ENCODE results near the gene MTX1. TPM values are rescaled to one million over a fixed set of nuclear protein-coding genes. Genes with fewer than 3 reads are reported as not detected.

The MTX1 gene
- total RNA-seq, 2 experiments from 2014 or later, result 70.4 to 71.1 TPM

DNA sequence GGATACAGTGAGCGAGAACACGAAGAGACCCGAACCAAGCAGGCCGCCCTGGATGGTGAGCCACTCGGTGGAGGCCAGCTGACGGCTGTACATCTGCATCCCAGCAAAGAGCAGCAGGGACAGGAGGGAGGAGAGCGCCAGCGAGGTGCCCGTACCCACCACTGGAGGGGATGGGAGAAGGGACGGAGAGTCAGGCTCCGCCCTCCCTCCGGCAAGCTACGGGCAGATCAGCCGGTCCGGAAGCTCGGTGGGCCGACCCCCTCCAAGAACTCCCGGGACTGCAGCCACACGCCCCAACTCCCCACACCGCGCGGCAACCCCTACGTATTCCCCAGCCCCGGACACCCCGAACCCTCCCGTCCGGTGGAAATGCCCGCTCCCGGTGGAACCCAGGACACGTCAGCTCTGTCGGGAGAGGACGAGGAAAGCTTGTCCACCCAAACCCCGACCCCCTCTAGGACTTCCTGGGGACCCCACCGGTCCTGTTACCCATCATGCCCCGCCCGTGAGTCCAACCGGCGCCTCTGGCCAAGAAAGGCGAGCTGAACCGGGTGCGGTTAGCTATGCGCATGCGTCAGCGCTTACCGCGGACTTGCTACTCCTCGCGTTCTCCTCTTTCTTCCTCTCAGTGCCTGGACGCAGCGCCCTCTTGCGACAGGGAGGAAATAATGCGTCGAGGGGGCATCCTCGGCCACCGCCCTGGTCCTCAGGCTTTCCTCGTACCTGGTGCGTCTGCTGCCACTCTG, 35.6 kb upstream of the MTX1 start, which contains the start of gene KRTCAP2:
Gene KRTCAP2 (minus strand): TSS at position 573 of the 746 bp plus-strand sequence. CDS start 80 bp downstream, at position 493.
- ChIA-PET POLR2A (interaction anchor here (0.6 to 2.1 kb wide), 8 partner anchors 8 to 88 kb away, joined by 3 to 11 read pairs (median 3); partner anchors contain the start of gene SLC50A1), CTCF (interaction anchor here (0.6 to 10.5 kb wide), 31 partner anchors 14 to 1334 kb away, joined by 3 to 94 read pairs (median 4); partner anchors contain the start of genes ADAM15 and DPM3)

DNA sequence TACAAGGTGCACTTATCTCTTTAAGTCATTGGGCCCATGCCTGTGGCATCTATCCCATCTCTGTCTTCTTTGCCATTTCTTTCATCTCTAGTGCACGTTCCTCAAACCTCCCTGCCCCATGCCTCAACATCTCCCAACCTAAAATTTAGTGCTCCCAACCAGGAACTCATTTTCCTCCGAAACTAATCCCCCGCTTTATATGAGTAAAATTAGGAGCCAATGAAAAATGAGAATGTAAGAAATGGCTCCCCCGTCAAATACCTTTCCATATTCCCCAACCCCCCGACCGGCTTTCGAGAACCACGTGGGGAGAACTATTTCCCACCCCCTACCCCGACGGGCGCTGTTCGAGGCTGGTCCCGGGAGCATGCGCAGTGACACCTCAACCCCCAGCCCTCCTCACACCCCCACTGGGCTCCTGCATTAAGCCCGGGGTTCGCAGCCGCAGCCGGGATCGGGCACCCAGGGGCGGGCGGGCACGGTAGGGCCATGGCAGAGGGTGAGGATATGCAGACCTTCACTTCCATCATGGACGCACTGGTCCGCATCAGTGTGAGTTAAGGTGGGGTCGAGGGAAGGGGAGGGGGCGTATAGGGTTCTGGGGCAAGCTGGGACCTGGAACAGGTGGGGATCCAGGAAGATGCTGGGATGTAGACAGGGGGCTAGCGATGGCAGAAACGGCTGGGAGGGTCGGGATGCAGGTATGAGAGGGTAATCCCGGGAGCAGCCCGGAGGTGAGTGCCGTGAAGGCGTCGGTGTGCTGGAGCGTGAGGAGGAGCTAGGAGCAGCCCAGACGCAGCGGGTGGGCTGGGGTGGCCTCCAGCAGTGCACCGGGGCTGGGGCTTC, 34.8 kb upstream of the MTX1 start, which contains the start of gene TRIM46:
Gene TRIM46 (plus strand): TSS at position 372 of the 846 bp plus-strand sequence. CDS start 118 bp downstream, at position 490.
- POLR2A ChIA-PET, result interaction anchor here (0.8 to 2.1 kb wide), 9 partner anchors 9 to 237 kb away, joined by 3 to 11 read pairs (median 3); partner anchors contain the start of genes PMVK and SLC50A1
- CTCF ChIA-PET, result interaction anchor here (0.6 to 10.5 kb wide), 28 partner anchors 20 to 788 kb away, joined by 3 to 94 read pairs (median 4); partner anchors contain the start of genes DPM3, MTX1 and THBS3

DNA sequence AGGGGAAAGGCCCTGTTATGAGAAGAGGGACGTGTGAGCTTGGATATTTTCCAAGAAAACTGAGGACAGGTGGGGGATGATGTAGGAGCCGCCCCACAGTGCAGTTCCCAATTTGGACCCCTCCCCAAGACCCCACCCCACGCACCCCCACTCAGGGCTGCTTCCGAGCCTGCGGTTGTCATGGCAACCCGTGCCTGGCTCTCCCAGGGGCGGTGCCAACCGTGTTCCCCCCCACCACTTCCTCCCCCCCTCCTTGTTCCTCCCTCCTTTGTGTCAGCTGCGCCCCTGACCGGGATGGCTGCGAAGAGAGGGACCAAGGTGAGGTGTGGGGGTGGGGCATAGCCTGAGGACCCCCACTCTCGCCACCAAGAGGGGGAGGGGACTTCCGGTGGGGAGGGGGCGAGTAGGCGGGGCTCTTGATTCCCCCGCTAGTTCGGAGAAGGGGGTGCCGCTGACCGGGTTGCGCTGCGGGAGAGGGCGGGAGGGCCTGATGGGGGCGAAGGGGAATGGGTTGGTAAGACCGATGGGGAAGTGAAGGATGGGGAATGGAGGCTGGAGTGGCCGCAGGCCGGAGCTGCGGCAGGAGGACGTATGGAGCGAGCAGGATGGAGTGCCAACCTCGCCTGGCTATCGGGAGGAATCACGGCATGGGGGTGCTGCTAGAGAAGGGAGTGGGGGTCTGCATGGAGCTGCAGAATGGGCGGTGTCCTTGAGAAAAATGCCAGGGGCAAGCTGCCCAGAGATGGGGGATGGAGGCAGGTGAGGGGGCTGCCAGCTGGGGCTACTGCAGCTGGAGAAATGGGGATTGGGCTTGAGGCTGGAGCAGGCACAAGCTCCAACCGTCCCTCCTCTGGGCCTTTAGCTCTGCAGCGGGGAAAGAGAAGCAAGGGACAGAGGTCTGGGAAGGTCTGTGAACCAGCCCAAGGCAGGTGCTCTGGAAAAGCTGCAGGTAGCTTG, 33.9 kb upstream of the MTX1 start:
- ChIA-PET POLR2A (interaction anchor here (0.9 to 1.4 kb wide), 5 partner anchors 19 to 238 kb away, joined by 3 to 5 read pairs (median 4); partner anchors contain the start of gene PMVK), CTCF (interaction anchor here (0.8 to 10.5 kb wide), 8 partner anchors 19 to 789 kb away, joined by 3 to 94 read pairs (median 10); partner anchors contain the start of genes MTX1 and THBS3)

DNA sequence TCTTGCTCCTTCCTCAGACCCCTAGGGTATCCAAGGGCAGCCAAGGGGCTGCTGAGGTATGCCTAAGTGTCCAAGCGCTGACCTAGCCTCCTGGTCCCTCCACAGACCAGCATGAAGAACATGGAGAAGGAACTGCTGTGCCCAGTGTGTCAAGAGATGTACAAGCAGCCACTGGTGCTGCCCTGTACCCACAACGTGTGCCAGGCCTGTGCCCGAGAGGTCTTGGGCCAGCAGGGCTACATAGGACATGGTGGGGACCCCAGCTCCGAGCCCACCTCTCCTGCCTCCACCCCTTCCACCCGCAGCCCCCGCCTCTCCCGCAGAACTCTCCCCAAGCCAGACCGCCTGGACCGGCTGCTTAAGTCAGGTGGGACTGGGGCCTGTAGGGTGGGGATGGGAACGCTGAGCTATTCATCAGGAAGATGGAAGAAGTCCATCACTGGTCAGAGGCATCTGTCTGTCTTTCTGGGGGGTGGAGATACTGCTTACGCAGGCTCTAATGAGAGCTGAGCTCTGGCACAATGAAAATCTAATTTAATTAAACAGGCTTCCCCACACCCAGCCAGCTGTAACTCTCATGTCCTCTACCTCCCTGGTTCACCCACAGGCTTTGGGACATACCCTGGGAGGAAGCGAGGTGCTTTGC, 33.1 kb upstream of the MTX1 start:
- CTCF ChIA-PET, result interaction anchor here (0.8 to 10.5 kb wide), 9 partner anchors 10 to 91 kb away, joined by 3 to 94 read pairs (median 4); partner anchors contain the start of genes MTX1 and THBS3
- POLR2A ChIA-PET, result interaction anchor here (1.0 to 1.4 kb wide), 2 partner anchors 18 to 19 kb away, joined by 4 to 5 read pairs; no protein-coding TSS in a partner anchor

DNA sequence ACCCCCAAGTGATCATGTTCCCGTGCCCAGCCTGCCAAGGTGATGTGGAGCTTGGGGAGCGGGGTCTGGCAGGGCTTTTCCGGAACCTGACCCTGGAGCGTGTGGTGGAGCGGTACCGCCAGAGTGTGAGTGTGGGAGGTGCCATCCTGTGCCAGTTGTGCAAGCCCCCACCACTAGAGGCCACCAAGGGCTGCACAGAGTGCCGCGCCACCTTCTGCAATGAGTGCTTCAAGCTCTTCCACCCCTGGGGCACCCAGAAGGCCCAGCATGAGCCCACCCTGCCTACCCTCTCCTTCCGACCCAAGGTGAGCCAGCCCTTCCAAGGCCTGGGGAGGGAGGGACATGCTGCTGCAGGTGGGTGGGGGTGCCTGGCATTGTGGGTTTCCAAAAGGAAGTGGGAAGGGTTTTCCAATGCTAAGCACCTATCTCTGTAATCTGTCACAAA, 32.5 kb upstream of the MTX1 start:
- CTCF ChIA-PET, result interaction anchor here (0.8 to 10.5 kb wide), 8 partner anchors 10 to 91 kb away, joined by 3 to 94 read pairs (median 10); partner anchors contain the start of genes MTX1 and THBS3
- POLR2A ChIA-PET, result interaction anchor here (1.0 to 1.4 kb wide), 2 partner anchors 18 to 19 kb away, joined by 4 to 5 read pairs; no protein-coding TSS in a partner anchor

DNA sequence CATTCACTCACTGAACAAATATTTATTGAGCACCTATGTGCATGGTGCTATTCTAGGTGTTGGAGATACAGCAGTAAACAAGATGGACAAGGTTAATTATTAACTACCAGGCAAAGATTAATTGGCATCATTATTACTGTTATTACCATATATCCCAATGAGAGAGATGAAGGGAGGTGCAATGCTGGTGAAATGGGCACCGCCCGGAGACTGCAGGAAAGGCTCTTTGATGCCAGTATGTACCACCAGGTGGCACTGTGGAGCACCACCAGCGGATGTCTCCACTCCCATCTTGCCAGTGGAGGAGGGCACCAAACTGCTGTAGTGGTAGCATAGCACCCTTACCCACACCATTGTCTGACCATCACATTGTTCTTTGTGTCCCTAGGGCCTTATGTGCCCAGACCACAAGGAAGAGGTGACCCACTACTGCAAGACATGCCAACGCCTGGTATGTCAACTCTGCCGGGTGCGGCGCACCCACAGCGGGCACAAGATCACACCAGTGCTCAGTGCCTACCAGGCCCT, 31.9 kb upstream of the MTX1 start:
- ChIA-PET POLR2A (interaction anchor here (0.6 to 2.1 kb wide), 2 partner anchors 17 to 1530 kb away, joined by 3 to 18 read pairs; no protein-coding TSS in a partner anchor), CTCF (interaction anchor here (1.1 to 6.3 kb wide), 5 partner anchors 9 to 86 kb away, joined by 6 to 75 read pairs (median 20); no protein-coding TSS in a partner anchor)

DNA sequence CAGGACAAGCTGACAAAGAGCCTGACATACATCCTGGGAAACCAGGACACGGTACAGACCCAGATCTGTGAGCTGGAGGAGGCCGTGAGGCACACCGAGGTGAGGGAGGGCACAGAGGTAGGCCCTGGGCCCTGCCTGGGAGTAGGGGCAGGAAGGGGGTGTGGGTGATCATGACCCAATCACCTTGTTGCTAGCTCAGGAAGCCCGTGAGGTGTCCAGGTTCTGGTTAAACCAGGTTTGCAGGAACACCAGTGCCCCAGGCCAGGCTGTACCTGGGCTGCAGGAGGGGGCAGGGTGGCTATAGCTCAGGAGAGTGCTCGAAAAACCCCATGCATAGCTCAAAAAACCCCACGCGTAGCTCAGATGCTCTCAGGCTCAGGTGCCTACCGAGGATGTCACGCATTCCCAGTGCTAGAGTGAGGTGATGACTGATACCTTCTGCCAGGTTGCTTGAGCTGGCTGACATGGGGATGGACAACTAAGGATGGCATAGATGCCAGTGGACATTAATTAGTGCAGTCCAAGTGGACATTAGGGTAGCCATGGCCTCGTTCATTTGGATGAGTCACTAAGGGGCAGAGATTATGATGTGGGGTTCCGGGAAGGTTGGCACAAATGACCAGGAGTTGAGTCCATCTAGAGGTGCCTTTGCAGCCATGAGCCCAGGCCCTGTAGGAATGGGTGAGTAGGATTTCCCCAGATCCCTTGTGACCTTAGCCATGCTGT, 31.1 kb upstream of the MTX1 start:
- ChIA-PET POLR2A (interaction anchor here (0.6 to 2.1 kb wide), 2 partner anchors 17 to 1530 kb away, joined by 3 to 18 read pairs; no protein-coding TSS in a partner anchor), CTCF (interaction anchor here (0.5 to 2.3 kb wide), 6 partner anchors 9 to 381 kb away, joined by 4 to 20 read pairs (median 6); no protein-coding TSS in a partner anchor)

DNA sequence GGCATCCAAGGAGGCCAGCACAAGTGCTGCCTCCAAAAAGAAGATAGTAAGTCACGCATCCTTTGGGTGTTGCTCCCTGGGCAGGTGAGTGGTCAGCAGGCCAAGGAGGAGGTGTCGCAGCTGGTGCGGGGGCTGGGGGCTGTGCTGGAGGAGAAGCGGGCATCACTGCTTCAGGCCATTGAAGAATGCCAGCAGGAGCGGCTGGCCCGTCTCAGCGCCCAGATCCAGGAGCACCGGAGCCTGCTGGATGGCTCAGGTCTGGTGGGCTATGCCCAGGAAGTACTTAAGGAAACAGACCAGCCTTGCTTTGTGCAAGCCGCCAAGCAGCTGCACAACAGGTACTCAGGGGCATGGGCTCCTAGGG, 30.6 kb upstream of the MTX1 start:
- POLR2A ChIA-PET, result interaction anchor here (2.1 kb wide), 1 partner anchor 16 kb away, joined by 18 read pairs; no protein-coding TSS in a partner anchor
- CTCF ChIA-PET, result interaction anchor here (1.1 to 2.3 kb wide), 4 partner anchors 8 to 86 kb away, joined by 4 to 20 read pairs (median 6); no protein-coding TSS in a partner anchor

DNA sequence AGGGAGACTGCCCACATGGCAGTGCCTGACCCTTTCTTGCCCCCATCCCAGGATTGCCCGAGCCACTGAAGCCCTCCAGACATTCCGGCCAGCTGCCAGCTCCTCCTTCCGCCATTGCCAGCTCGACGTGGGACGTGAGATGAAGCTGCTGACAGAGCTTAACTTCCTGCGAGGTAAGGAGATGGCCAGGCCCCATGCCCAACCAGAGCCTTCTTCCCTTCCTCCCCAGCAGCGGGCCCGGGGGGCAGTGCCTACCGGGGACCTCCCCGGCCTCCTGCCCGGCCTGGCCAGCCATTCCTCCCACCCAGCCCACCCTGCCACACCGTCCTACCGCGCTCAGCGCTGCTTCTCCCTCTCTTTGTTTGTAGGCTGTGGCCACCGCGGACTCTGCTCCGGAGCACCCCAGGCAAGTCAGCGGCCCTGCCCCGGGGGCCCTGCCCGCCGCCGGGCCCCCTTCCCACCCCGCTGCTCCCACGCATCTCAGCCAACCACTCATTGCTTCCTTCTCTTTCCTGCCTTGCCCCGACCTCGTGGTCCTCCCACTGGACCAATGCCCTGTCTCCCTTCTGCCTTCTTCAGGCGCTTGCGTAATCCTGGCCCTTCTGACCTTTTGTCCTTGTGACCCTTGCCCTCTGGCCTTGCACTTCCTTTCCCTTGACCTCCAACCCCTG, 29.9 kb upstream of the MTX1 start:
- ChIA-PET CTCF (interaction anchor here (0.5 to 2.3 kb wide), 3 partner anchors 15 to 570 kb away, joined by 4 to 20 read pairs (median 4); no protein-coding TSS in a partner anchor), POLR2A (interaction anchor here (0.6 to 2.1 kb wide), 2 partner anchors 15 to 633 kb away, joined by 4 to 18 read pairs; no protein-coding TSS in a partner anchor)

DNA sequence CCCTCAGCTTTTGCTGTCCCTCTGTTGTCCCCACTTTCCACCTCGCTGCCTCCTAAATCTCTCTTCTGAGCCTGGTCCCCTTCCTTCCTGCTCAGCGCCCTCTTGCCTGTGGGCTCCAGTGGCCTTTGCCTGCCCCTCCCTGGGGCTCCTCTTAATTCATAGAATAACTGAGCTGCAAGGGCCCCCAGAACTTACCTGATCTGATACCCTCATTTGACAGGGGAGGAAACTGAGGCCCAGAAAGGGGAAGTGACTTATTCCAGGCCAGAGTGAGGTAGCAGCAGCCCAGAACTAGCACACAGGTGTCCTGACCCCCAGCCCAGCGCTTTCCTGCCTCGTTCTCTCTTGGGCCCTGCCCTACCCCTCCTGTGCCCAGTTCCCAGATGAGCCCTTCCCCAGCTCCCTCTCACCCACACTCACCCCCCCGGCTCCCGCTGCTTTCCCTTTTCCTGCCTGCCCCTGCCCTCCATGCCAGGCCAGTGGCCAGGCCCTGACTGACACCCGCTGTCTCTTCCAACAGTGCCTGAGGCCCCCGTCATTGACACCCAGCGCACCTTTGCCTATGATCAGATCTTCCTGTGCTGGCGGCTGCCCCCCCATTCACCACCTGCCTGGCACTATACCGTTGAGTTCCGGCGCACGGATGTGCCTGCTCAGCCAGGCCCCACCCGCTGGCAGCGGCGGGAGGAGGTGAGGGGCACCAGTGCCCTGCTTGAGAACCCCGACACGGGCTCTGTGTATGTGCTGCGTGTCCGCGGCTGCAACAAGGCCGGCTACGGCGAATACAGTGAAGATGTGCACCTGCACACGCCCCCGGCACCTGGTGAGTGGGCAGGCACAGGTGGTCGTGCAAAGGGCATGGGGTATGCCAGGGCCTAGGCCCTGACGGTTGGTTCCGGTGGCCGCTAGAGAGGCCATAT, 29.1 kb upstream of the MTX1 start:
- POLR2A ChIA-PET, result interaction anchor here (0.6 to 0.9 kb wide), 2 partner anchors 14 to 632 kb away, joined by 3 to 4 read pairs; no protein-coding TSS in a partner anchor

DNA sequence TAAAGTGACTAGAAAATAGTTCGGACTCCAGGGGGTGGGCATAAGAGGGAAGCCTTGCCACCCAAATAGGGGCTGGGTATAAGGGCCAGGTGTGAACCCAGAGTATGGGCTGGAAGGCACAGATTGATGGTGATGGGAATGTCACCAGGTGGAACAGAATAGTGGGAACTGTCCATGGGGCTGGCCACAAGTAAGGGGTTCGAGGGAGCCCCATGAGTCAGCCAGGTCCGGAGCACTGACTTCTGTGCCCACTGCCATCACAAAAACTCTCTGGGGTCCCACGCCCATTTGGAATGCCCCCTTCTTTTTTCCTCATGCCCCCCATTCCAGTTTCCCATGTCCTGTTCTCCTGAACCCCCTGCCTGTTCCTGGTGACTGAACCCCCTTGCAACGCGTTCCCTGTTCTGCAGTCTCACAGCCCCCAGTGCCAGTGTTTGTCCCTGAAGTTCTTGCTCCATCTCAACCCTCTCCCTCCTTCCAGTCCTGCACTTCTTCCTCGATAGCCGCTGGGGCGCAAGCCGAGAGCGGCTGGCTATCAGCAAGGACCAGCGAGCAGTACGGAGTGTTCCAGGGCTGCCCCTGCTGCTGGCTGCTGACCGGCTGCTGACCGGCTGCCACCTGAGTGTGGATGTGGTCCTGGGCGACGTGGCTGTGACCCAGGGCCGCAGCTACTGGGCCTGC, 27.0 kb upstream of the MTX1 start:
- ChIA-PET CTCF (no interaction called here), POLR2A (no interaction called here)

More for the DNA sequence above, 29.1 kb upstream of the MTX1 start:
- CTCF ChIA-PET, result interaction anchor here (1.1 to 1.2 kb wide), 2 partner anchors 10 to 32 kb away, joined by 4 read pairs; no protein-coding TSS in a partner anchor

DNA sequence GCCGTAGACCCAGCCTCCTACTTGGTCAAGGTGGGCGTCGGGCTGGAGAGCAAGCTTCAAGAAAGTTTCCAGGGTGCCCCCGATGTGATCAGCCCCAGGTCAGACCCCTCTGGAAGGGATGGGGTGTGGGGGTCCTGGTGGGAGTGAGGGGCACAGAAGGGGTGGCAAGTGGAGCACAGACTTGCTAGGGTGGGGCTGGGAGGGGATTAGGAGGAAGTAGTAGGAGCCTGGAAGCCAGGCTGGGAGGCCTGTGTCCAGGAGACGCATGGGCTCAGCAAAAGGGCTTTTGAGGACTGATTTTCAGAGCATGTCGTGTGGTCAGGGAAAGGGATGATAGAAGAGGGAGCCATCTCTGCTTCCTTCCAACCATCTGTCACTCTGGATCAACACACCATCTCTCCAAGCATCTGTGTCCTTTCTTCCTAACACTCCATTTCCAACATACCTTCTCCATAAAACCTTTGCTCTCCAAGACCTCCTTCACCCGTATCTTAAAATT, 26.4 kb upstream of the MTX1 start:
- ChIA-PET CTCF (no interaction called here), POLR2A (no interaction called here)

DNA sequence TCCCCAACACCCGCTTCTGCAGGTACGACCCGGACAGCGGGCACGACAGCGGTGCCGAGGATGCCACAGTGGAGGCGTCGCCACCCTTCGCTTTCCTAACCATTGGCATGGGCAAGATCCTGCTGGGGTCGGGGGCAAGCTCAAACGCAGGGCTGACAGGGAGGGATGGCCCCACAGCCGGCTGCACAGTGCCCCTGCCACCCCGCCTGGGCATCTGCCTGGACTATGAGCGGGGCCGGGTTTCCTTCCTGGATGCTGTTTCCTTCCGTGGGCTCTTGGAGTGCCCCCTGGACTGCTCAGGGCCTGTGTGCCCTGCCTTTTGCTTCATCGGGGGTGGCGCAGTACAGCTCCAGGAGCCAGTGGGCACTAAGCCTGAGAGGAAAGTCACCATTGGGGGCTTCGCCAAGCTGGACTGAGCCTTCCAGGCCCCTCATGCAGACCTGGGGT, 24.7 kb upstream of the MTX1 start:
- POLR2A ChIA-PET, result interaction anchor here (0.5 kb wide), 1 partner anchor 1122 kb away, joined by 3 read pairs; no protein-coding TSS in a partner anchor
- CTCF ChIA-PET, result interaction anchor here (0.8 to 1.0 kb wide), 2 partner anchors 9 to 23 kb away, joined by 3 to 5 read pairs; no protein-coding TSS in a partner anchor
